ENCODE measurements around the gene ZNF608.
A peak's percentile ranks its signal among the peaks of the same experiment; 100 is the strongest.

ZNF608 gene

DNA sequence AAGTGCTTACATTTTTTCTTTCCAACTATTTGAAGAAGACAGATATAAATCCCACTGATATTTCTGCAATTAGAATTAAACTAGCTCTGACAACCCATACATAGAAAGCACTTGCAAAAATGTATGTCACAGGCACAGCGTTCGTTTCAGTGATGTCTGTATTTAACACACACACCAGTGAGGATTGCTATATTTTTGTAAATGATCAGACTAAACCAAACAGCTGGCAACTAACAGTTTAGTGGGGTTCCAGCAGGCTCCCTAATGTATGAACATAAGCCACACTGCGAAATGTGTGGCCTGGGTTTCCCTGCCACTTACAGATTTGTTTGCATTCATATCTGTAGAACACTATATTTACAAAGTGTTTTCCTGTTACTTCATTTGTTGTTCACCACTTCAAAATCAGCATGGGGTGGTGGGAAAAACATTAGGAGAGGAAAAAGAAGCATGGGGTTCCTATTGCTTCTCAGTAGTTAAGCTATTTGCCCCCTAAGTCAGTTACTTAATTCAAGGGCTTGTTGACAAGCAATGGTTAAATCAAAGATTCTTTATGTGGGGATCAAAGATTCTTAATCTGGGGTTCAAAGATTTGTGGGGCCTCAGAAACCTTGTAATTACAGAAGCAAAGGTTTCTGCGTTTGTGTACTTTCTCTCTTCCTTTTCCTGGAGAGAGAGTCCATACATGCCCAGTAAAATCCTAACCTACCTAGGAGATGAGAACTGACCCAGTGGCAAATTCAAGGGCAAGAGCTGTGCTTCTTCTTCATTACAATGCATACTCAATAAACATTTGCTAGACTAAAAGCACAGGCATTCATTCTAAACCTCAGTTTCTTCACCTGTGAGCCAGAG lies 27.1 kb downstream of the ZNF608 start:
- no peak for DNase-seq

DNA sequence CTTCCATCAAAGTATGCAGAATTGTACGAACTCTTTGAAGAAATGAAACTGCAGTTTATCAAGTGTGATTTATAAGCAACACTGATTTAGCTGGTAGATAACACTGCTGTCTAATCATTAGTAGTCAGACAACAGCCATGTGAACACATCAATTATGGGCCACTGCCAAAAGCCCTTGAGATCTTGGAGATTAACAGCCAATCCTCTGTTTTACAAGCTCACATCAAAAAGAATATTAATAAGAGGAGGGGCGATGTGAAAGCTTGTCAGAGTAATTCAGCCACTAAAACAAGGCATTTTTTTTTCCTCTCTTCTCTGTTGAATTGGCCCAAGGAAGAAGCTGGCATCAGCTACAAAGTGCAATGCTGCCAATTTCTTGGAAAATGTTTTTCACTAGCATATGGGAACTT lies 28.1 kb downstream of the ZNF608 start:
- DNase-seq: no peak

DNA sequence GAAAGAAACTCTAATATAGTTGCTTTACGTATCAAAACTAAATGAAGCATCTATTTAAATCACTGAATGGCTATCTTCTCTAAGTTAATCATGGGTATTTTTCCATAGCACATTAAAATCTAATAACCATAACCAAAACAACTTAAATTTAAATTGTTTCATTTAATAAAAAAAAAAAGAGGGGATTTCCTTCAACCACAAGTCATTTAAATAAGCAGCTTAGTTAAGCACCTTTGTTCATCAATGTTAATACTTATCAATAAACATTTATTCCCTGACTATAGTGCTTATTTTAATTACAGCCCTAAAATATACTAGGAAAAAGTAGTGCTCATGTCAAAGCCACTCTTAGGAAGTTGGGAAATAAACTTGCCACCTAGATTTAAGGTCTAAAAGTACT lies 30.3 kb downstream of the ZNF608 start:
- no peak for DNase-seq

DNA sequence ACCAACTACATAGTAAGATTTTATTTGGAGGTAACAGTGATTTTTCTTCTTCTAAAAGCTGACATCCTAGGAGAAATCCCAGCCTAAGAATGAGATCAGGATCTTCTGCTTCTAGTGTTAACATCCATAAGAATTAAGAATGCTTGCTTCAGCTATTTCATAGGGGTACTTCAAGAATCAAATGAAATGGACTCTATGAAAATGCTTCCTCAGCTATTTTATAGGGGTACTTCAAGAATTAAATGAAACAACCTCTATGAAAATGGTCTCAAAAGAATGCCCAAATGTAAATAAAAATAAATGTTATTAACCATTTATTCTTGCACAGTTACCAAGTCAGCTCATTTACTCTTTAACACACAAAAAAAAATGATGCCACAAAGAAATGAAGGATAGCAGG lies 31.5 kb downstream of the ZNF608 start:
- DNase-seq: no peak

DNA sequence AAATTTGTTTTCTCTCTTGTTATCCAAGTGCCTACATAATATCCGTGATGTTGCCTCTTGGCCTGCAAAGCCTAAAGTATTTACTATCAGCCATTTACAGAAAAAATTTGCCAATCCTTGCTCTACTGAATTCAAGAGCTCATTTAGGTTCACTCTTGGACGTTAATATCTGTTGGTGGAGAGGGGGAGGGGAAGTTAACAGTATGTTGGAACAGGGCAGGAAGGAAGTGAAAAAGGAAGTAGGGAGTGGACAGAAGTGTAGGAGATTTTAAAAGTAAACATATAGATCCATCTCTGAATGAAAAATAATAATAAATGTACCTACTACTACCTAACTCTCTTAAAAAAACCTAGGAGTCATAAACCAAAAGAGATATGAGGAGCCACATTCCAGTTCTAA lies 32.8 kb downstream of the ZNF608 start:
- DNase-seq: no peak

DNA sequence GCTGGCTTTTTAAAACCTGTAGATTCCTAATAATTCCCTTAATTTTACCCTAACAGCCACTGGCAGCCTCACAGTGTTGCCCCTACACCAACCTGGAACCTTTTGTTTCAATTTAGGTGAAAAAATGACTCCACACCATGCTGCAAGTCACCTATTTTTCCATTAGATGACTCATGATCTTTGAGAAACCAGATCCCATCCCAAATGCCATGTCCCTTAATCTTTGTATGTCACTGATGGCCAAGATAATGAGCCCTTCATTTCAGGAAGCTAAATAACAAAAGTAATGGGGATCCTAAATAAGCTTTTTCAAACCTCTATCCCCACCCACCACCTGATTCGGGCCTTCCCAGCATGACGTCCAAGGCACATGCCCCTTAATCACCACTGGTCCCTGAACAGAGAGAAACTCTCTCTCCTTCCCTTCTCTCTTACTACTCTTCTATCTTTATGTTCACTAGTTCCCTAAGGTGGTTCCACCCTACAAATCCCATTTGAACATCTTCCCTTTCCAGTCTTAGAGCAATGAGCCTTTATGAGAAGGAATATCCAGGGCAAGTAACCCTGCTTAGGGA lies 33.6 kb downstream of the ZNF608 start:
- DNase-seq: no peak

DNA sequence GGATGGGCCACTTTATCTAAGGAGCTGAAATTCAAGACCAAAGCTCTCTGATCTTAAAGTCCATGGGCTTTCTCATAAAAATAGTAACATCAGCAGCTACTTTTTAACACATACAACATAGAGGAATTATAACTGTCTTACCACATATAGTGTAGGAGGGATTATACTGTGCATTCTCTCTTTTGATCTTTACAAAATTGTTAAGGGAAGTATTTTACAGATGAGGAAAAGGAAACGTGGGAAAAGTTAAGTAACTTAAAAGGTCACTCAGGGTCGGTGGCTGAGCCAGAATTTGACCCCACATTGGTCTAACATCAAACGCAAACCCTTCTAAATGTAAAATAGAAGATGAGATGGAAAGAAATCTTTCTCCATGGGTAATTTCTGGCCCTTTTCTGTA lies 38.4 kb downstream of the ZNF608 start:
- DNase-seq: no peak

DNA sequence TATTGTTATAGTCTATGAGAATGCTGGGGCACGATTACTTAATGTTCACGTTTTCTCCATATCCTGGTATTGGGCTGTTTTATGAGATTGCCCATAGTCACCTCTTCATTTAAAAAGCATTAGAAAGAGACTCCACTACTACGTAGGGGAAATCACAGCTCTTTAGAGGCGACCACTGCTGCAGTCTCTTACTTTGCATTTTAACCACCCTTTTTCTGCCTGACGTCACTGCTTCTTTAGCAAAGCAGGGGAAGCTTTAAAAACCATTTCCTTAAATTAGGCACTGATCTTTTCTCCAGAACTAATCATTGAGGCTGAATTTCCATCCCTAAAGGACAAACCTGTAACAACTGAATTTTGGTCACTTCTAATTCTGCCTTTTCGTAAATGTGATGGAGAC lies 38.9 kb downstream of the ZNF608 start:
- peak in 1 of 2 donors; percentile 23 for DNase-seq

DNA sequence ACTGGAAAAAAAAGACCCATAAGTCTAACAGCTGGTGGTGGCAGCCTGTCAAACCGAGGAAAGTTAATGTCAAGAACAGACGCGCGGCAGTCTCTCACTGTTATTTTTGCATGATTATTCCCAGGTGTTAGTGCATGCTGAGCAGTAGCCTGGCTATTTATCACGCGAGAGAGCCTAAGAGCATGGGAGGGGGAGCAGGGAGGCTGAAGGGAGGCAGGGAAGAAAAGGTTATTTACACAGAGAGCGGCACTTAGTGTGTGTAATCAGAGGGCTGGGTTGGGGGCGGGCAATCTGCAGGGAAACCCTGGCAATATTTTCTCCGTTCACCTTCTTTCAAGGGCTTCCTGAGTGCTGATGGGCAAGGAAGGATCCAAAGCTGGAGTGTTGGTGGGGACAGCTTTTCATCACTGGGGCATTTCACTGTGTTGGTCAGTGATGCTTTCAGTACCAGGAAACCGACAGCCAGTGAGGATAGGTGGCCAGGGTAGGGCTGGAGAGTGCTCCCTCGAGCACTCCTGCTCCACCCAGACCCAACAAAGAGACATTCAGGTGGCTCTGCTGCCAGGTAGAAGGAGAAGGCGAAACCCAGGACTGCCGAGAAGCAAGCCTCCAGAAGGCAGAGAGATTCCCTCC lies 39.6 kb downstream of the ZNF608 start:
- DNase-seq: no peak

DNA sequence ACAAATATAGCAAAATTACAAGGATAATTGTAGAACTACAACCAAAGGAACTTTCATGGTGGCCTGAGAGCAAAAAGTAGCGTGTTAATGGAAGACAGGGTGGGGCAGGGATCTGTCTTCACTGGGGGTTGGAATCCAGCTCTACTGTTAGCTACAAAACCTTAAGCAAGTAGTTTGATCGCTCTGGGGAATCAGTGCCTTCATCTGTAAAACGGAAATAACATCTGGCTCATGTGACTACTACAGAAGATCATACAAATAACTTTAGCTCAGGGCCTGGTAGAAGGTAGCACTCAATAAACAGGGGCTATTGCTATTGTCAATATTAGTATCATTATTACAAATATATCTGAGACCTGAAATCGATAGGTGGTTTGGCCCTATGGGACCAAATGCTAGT lies 40.4 kb downstream of the ZNF608 start:
- DNase-seq: peak in 1 of 2 donors; percentile 5

DNA sequence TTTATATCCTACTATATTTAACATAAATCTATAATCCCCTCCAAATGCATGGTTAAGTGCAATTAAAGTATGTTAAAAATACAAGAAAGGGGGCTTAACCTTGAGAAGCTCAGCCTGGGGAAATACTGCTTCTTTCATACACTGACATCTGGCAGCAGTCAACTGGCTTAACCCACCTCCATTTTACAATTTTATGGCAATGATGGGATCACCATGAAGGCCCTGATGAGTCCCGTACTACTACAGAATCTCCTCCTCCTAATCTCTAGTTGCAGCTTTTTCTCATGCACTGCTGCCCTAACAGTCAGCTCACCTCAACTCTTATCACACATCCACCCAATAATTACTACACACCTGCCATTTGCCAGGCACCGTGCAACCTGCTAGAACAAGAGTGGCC lies 40.9 kb downstream of the ZNF608 start:
- DNase-seq: no peak

DNA sequence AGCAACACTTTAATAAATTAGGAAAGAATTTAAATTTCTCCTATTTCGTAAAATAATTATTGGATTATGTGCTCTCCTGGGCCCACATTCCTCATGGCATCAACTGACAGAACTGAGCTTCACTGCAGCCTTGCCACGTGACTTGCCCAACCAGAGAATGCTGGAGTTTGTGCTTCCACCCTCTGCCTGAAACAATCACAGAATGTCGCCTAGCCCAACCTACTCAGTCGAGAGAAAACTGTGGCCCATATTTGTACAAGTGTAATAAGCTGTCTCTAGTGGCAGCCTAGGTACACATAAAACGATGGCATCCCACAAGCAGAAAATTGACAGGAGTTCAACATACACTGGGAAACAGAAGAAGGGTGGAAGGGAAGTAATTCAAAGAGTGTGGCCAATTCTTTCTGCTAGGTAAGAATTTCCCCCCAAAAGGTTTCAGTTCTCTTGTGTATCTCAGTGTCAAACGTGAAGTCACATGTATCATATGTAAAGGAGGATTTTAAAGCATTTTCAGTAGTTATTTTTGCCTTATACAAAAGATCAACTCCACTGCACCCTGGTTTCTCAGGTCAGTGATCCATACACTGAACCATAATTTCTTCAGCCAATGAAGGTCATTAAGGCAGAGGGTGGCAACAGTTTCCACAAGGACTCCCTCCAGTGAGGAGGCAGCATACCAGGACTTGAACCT lies 41.7 kb downstream of the ZNF608 start:
- DNase-seq: peak in 1 of 2 donors; percentile 2

DNA sequence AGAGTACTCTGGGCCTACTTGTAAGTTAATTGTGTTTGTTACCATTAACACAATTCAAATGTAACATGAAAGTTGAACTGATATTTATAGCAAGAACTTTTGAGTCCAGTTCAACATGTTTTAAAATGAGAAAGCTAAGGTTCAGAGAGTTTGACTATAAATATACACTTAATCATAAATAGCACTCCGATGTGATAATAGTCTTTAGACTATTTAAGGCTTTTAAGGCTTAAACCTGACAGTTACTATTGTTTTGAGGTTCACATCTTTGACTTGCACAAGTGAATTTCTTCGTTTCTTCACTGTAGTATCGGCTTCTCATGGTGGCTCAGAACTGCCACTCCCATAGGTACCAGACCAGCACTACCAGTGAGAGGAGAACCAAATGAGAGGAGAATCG lies 42.4 kb downstream of the ZNF608 start:
- DNase-seq: no peak

DNA sequence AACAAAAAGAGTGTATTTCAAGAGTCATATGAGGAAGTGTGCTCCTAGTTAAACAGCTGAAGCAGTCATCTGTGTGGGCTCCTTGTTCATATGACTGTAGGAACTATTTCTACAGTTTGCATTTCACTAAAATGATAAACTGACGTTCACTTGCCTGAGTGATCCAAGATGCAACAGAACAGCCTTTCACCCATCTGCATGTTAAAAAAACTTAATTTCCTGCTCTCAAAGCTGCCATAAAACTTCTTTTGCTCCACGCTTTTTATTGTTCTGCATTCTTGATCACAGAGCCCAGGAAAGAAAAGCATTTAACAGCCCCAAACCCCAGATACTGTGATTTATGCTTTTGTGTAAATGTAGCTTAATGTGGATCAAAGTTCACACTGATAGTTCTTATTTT lies 43.9 kb downstream of the ZNF608 start:
- DNase-seq: no peak

DNA sequence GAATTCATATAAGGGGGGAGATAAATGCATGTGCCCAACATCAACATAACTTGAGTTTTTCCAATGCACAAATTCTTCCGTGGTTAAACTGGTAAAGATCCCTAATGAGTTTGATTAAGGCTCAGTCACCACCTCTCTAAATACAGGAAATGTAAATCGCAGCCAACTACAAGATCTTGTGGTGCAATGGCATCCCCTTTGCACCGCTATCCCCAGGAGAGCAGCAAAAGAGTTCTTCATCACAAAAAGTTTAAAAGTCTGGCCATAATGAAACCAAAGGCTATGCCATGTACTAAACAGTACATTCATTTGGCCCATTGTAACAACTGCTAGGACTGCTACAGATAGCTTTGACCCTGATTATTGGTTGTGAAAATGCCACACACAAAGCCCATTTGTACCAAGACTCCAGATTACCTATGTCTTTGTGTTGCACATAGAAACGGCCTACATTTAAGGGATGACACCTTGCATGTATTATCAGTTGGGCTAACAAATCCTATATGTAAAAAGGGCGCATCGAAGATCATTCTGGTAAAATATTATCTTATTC lies 44.5 kb downstream of the ZNF608 start:
- DNase-seq: no peak

DNA sequence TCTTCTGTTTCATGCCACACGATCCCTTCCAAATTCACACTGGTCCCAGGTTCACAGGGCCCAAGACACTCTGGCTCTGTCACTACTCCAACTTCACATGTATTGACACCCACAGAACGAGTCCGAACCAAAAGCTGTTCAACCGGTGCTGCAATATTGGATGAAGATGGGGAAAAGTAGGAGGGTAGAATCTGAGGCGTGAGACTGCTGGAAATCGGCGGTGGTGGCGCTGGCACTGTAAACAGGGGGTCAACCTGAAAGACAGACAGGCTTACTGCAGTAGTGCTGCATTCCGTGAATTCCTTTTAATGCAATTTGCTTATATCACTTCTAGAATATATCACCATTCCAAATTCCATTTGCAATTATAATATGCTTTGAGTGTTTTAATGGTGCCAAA lies 45.4 kb downstream of the ZNF608 start:
- no peak for DNase-seq

DNA sequence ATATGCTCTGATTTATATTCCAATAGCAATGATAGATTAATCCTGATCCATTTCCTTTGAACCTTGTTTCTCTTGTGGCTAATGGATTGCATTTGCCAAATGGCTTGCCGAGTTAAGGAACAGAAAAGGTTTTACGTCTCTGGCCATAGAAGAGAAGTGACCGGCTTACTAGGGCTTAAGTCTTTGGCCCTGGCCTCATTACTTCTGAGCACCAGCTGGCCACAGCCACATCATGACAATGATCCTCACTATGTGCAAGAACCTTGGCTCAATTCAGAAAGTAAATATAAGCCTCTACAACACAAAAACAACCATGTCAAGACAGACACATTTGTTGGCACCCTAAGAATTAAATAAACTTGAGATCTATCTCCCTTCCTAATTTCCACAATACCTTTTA lies 46.1 kb downstream of the ZNF608 start:
- no peak for DNase-seq

DNA sequence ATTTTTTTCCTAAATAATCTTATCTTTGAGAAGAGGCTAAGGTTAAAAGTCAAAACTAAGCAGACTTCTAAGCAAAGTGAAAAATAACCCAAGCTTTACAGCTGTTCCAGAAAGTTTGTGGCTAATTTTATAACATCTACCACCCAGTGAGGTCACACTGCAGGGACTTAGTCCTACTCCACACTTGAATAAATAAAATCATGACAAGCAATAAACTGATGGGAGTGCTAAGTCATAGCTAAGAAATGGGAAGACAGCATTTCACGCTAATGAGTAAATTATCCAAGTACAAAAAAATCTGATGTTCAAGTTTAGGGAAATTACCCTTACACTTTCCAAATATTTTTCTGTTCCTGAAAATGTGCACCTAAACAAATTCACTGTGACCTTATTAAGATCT lies 47.7 kb downstream of the ZNF608 start:
- no peak for DNase-seq

DNA sequence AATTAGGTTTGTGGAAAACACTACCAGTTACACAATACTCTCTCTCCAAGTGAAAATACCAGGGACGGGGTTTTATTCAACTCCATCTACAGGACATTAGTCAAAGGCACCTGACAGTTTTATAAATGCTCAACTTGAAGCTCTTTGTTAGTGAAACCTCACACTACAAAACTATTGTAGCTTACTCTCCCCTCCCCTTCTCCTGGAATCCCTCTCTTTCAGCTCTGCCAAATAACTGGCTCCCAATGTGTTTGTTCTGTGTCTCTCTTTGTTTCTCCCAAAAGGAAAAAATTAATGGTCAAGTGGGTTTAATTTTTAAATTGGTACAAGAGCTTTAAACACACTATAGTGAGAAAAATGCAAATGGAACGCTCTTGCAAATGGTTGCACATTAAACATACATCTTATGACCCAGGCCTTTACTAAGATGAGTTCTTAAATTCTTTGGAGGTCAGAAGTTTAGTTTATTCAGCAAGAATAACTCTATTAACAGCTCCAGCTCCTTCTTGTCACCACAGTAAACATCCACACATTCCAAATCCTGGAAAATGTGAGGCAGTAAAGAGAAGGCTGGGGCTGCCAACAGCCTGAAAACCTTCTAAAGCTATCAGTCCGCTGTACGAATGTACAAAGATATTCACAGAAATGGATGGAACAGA lies 48.4 kb downstream of the ZNF608 start:
- no peak for DNase-seq

DNA sequence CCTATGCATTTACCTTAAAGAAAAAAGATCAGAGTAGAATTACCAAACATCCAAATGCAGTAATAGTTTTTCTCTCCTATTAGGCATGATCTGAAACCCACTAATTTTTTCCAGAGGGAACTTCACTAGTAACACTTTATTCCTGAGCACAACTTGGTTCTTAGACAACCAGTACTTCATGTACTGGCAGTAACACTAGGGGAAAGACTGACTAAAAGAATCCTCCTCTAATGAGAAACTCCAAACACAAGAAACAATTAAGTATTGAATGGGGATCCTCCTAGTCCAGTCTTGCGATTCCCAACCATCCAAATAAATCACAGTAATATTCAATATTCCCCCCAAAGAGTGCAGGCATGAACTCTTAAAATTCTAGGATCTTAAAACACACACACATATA lies 48.9 kb downstream of the ZNF608 start:
- DNase-seq: no peak

DNA sequence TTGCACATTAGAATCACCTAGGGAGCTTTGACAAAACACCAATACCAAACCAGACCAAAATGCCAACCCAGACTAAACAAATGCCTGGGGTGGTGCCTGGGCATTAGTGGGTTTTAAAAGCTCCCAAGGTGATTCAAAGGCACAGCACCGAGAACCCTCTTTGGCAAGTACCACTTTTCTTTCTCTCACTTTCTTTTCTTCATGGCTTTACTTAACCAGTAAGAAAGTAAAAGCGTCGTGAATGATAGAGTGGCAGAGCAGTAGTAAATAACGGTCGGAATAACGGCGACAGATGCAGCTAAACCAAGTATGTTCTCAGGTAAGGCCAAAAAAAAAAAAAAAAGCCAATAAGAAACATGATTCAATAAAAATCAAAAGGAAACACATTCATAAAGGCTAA lies 49.5 kb downstream of the ZNF608 start:
- DNase-seq: no peak
